Sigmoid colon (tissue), 3 donors: ENCODE results near the gene MYO7A.

Source experiments
- CTCF ChIP-seq, 4 experiments: fragments of 450-650 bp in 3 of 4; fragments of 200-600 bp in 1 of 4; IDR thresholded peaks; one replicate each; pipeline ENCODE4 v1.5.1; 2016 to 2019; ENCODE audit warnings: antibody characterized with exemption in 4 of 4, mild to moderate bottlenecking in 3 of 4, moderate library complexity in 2 of 4
- POLR2A ChIP-seq, 2 donors: fragments of 450-650 bp; IDR thresholded peaks; one replicate each; pipeline ENCODE4 v1.6.1; 2016; ENCODE audit warnings: antibody characterized with exemption in 2 of 2, mild to moderate bottlenecking in 2 of 2, moderate library complexity in 2 of 2

- no peak for TF ChIP-seq POLR2A (IDR thresholded peaks at IDR 0.05)
- no peak for TF ChIP-seq CTCF (IDR thresholded peaks at IDR 0.05)
Measured at GRCh38 chr11:77178150-77178549, 50.1 kb downstream of the MYO7A start.
